ENCODE data around the gene C19orf38. TPM values are rescaled to one million over a fixed set of nuclear protein-coding genes. Genes with fewer than 3 reads are reported as not detected.

Gene C19orf38
- total and polyA plus RNA-seq, 8 donors, result 0.31 to 1.00 (median 0.75) TPM; not detected in 1

GRCh38 chr19:10831987-10832938 lies 16.0 kb upstream of the C19orf38 start:
- TF ChIP-seq CTCF (IDR thresholded peaks at IDR 0.05), result no peak
- Histone ChIP-seq H3K4me1 (no peaks in the 10 kb centered on the region), H3K4me3 (no peak overlapping the region), H3K27ac (no peak overlapping the region), H3K27me3 (no peaks in the 10 kb centered on the region), H3K36me3 (peaks cover 0 to 30% (median 2%) of the 10 kb centered on the region in 3 donors), H3K9me3 (no peaks in the 10 kb centered on the region)
- intact Hi-C loops (cut with DNase I), result loop anchor here in 1 of 3 donors (10.0 kb wide), 1 partner anchor 117 kb away; the partner anchor contains the start of gene DNM2
- FAIRE-seq, result no peak
- DNase-seq, result peak in 1 of 6 donors; percentile 59
- 81 to 83% methylated on average over 28 of the region's 28 CpGs for WGBS, 2 donors
- ATAC-seq, result no peak

GRCh38 chr19:10832939-10833296 lies 15.3 kb upstream of the C19orf38 start:
- ATAC-seq, result no peak
- Histone ChIP-seq H3K27me3 (no peaks in the 10 kb centered on the region), H3K4me3 (no peak overlapping the region), H3K9me3 (no peaks in the 10 kb centered on the region), H3K27ac (no peak overlapping the region), H3K36me3 (peaks cover 0 to 30% (median 2%) of the 10 kb centered on the region in 3 donors), H3K4me1 (no peaks in the 10 kb centered on the region)
- no peak for TF ChIP-seq CTCF (IDR thresholded peaks at IDR 0.05)
- WGBS, 2 donors, result 87% methylated on average over 20 of the region's 20 CpGs
- DNase-seq, result peak in 1 of 6 donors; percentile 73
- FAIRE-seq, result no peak
- intact Hi-C loops (cut with DNase I), result loop anchor here in 1 of 3 donors (10.0 kb wide), 1 partner anchor 118 kb away; the partner anchor contains the start of gene DNM2

- Histone ChIP-seq H3K36me3 (peaks cover 0 to 19% (median 2%) of the 10 kb centered on the region in 3 donors), H3K9me3 (no peaks in the 10 kb centered on the region), H3K4me3 (peak overlapping the region; percentile 33 to 72 (median 61)), H3K4me1 (peaks cover 0 to 6% (median 3%) of the 10 kb centered on the region in 3 donors), H3K27ac (peak overlapping the region; percentile 52 to 99 (median 97)), H3K27me3 (no peaks in the 10 kb centered on the region)
- WGBS, 2 donors, result 15 to 18% methylated on average over 32 of the region's 32 CpGs
- FAIRE-seq (no peak), ATAC-seq (peak in 3 of 4 donors; percentile 0 to 4 (median 0)), DNase-seq (peak in 4 of 6 donors; percentile 69 to 100 (median 80))
- intact Hi-C loops (cut with DNase I), result loop anchor here in 1 of 3 donors (10.0 kb wide), 1 partner anchor 120 kb away; the partner anchor contains the start of gene DNM2
- TF ChIP-seq CTCF (IDR thresholded peaks at IDR 0.05), result no peak
Measured at GRCh38 chr19:10835089-10835753, 13.0 kb upstream of the C19orf38 start.

GRCh38 chr19:10835754-10836478 lies 12.3 kb upstream of the C19orf38 start, which contains the start of gene TMED1:
Gene TMED1, minus strand, starts transcription at chr19:10836212. Its CDS starts 21 bp downstream, at chr19:10836191.
- ATAC-seq (peak; percentile 83 to 91 (median 86)), DNase-seq (peak; percentile 96 to 100 (median 100)), FAIRE-seq (peak; percentile 43)
- Histone ChIP-seq H3K36me3 (peaks cover 0 to 15% (median 0%) of the 10 kb centered on the region in 3 donors), H3K27me3 (no peaks in the 10 kb centered on the region), H3K27ac (peak within 1 kb of the TSS; percentile 96 to 99 (median 98)), H3K9me3 (no peaks in the 10 kb centered on the region), H3K4me3 (peak within 1 kb of the TSS; percentile 33 to 72 (median 62)), H3K4me1 (peaks cover 0 to 6% (median 3%) of the 10 kb centered on the region in 3 donors)
- intact Hi-C loops (cut with DNase I), result loop anchor here in 1 of 3 donors (10.0 kb wide), 1 partner anchor 121 kb away; the partner anchor contains the start of gene DNM2
- no peak for TF ChIP-seq CTCF (IDR thresholded peaks at IDR 0.05)
- 0 to 1% methylated on average over 49 to 50 of the region's 50 CpGs for WGBS, 2 donors
